Parathyroid adenoma (tissue), 2 donors: Measurements from ENCODE around the gene CLRN2.

Experiments used
- H2AFZ ChIP-seq: fragments of 300-600 bp; sonication (generic); one replicate; pipeline ENCODE4 v1.7.0; 2017; ENCODE audit warnings: antibody characterized with exemption, mild to moderate bottlenecking
- H3K27ac ChIP-seq: fragments of 300-600 bp; sonication (generic); one replicate; pipeline ENCODE4 v1.7.0; 2017
- H3K27me3 ChIP-seq: fragments of 300-600 bp; sonication (generic); one replicate; pipeline ENCODE4 v1.7.0; 2017; ENCODE audit warnings: low read length; ENCODE audit not compliant: control insufficient read depth, insufficient read depth
- H3K36me3 ChIP-seq: fragments of 300-600 bp; sonication (generic); one replicate; pipeline ENCODE4 v1.7.0; 2017; ENCODE audit warnings: low read length; ENCODE audit not compliant: control insufficient read depth, insufficient read depth
- H3K4me1 ChIP-seq: fragments of 300-600 bp; sonication (generic); one replicate; pipeline ENCODE4 v1.7.0; 2017; ENCODE audit warnings: control low read depth
- H3K4me2 ChIP-seq: fragments of 300-600 bp; sonication (generic); one replicate; pipeline ENCODE4 v1.7.0; 2017; ENCODE audit warnings: low read length
- H3K4me3 ChIP-seq: fragments of 300-600 bp; sonication (generic); one replicate; pipeline ENCODE4 v1.7.0; 2017; ENCODE audit warnings: low read depth, low read length
- H3K79me2 ChIP-seq: fragments of 300-600 bp; sonication (generic); one replicate; pipeline ENCODE4 v1.7.0; 2017; ENCODE audit warnings: control low read depth
- H3K9ac ChIP-seq: fragments of 300-600 bp; sonication (generic); one replicate; pipeline ENCODE4 v1.7.0; 2017; ENCODE audit warnings: mild to moderate bottlenecking
- H3K9me3 ChIP-seq: fragments of 300-600 bp; sonication (generic); one replicate; pipeline ENCODE4 v1.7.0; 2017; ENCODE audit warnings: low read length; ENCODE audit not compliant: control insufficient read depth
- CTCF ChIP-seq: fragments of 300-600 bp; sonication (generic); IDR thresholded peaks from one replicate; pipeline ENCODE4 v1.7.0; 2017; ENCODE audit warnings: antibody characterized with exemption, mild to moderate bottlenecking
- donor health status: primary hyperparathyroidism.

Gene CLRN2

GRCh38 chr4:17554568-17554967, 39.6 kb downstream of the CLRN2 start:
- H3K9me3 ChIP-seq = no peaks in the 10 kb centered on the region
- H2AFZ ChIP-seq = no peak overlapping the region
- no peak overlapping the region for H3K27ac ChIP-seq
- no peak overlapping the region for H3K4me2 ChIP-seq
- no peaks in the 10 kb centered on the region for H3K27me3 ChIP-seq
- H3K9ac ChIP-seq = no peak overlapping the region
- no peaks in the 10 kb centered on the region for H3K4me1 ChIP-seq
- no peaks in the 10 kb centered on the region for H3K79me2 ChIP-seq
- H3K4me3 ChIP-seq = no peak overlapping the region
- H3K36me3 ChIP-seq = no peaks in the 10 kb centered on the region
- TF ChIP-seq CTCF = no peak

- Histone ChIP-seq H3K4me3 (no peak overlapping the region), H3K4me1 (no peaks in the 10 kb centered on the region), H3K27me3 (no peaks in the 10 kb centered on the region), H3K9me3 (no peaks in the 10 kb centered on the region), H3K9ac (no peak overlapping the region), H3K36me3 (no peaks in the 10 kb centered on the region), H3K27ac (no peak overlapping the region), H3K4me2 (no peak overlapping the region), H2AFZ (no peak overlapping the region), H3K79me2 (no peaks in the 10 kb centered on the region)
- TF ChIP-seq CTCF = no peak
Measured at GRCh38 chr4:17556498-17556897, 41.5 kb downstream of the CLRN2 start.

- H3K9me3 ChIP-seq = no peaks in the 10 kb centered on the region
- no peak overlapping the region for H3K4me2 ChIP-seq
Measured at GRCh38 chr4:17557880-17558279, 42.9 kb downstream of the CLRN2 start.

GRCh38 chr4:17558941-17559708, 44.2 kb downstream of the CLRN2 start:
- Histone ChIP-seq H3K9me3 (no peaks in the 10 kb centered on the region), H3K36me3 (no peaks in the 10 kb centered on the region), H2AFZ (no peak overlapping the region), H3K4me1 (no peaks in the 10 kb centered on the region), H3K79me2 (no peaks in the 10 kb centered on the region), H3K27ac (no peak overlapping the region), H3K9ac (no peak overlapping the region), H3K4me3 (no peak overlapping the region), H3K27me3 (no peaks in the 10 kb centered on the region), H3K4me2 (no peak overlapping the region)
- no peak for TF ChIP-seq CTCF

More at GRCh38 chr4:17557880-17558279, 42.9 kb downstream of the CLRN2 start:
- TF ChIP-seq CTCF = no peak
- Histone ChIP-seq H3K27ac (no peak overlapping the region), H3K4me3 (no peak overlapping the region), H3K27me3 (no peaks in the 10 kb centered on the region), H3K4me1 (no peaks in the 10 kb centered on the region), H3K36me3 (no peaks in the 10 kb centered on the region), H2AFZ (no peak overlapping the region), H3K79me2 (no peaks in the 10 kb centered on the region), H3K9ac (no peak overlapping the region)

- no peaks in the 10 kb centered on the region for H3K4me1 ChIP-seq
Measured at GRCh38 chr4:17559709-17560048, 44.7 kb downstream of the CLRN2 start.

More at GRCh38 chr4:17559709-17560048, 44.7 kb downstream of the CLRN2 start:
- Histone ChIP-seq H3K4me2 (no peak overlapping the region), H3K27ac (no peak overlapping the region), H3K4me3 (no peak overlapping the region), H3K79me2 (no peaks in the 10 kb centered on the region), H3K27me3 (no peaks in the 10 kb centered on the region), H3K9ac (no peak overlapping the region), H3K36me3 (no peaks in the 10 kb centered on the region), H3K9me3 (no peaks in the 10 kb centered on the region), H2AFZ (no peak overlapping the region)
- TF ChIP-seq CTCF = no peak
